ENCODE data around the gene USP17L22. TPM values are rescaled to one million over a fixed set of nuclear protein-coding genes. Genes with fewer than 3 reads are reported as not detected.
"Not testable (repeated sequence)": the region's sequence is repeated elsewhere in the genome, so short reads cannot be mapped to it uniquely, and the experiment has no call there.

The USP17L22 gene, protein sequence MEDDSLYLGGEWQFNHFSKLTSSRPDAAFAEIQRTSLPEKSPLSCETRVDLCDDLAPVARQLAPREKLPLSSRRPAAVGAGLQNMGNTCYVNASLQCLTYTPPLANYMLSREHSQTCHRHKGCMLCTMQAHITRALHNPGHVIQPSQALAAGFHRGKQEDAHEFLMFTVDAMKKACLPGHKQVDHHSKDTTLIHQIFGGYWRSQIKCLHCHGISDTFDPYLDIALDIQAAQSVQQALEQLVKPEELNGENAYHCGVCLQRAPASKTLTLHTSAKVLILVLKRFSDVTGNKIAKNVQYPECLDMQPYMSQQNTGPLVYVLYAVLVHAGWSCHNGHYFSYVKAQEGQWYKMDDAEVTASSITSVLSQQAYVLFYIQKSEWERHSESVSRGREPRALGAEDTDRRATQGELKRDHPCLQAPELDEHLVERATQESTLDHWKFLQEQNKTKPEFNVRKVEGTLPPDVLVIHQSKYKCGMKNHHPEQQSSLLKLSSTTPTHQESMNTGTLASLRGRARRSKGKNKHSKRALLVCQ
- total RNA-seq (2022), result not detected in 2 replicates
- not detected for Bru-seq, nascent RNA
- not detected for BruChase-seq, experiment 1, labeled RNA remaining after a 6-hour chase
- BruChase-seq, experiment 2, labeled RNA remaining after a 2-hour chase, result not detected
- long read RNA-seq, result 0 reads

DNA sequence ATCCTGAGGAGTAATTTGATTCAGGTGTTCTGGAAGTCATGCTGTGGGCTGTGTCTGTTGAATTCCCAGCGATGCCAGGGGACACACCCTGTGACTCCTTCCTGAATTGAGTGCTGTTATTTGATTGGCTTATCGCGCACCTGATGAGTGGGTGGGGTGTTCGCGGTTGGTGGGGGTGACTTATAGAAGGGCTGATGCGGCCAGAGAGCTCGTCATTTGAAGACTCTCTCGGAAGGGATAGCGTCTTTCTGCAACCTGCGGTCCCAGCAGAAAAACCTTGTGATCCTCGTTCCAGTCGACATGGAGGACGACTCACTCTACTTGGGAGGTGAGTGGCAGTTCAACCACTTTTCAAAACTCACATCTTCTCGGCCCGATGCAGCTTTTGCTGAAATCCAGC, at the start of gene USP17L22:
TSS of gene USP17L22 (plus strand) at position 301 of the 400 bp plus-strand sequence. CDS start at position 301, 0 bp downstream.
- H3K4me3 Mint-ChIP-seq (ENCODE audit: low read depth, unreplicated experiment); H3K9me3 Mint-ChIP-seq (ENCODE audit: low read depth, unreplicated experiment); DNase-seq; H3K36me3 Mint-ChIP-seq (ENCODE audit: insufficient read depth, unreplicated experiment); intact Hi-C loops (cut with micrococcal nuclease; ENCODE audit: unreplicated experiment); H3K4me1 Mint-ChIP-seq (ENCODE audit: low read depth, unreplicated experiment); CTCF ChIA-PET; H3K27ac Mint-ChIP-seq (ENCODE audit: unreplicated experiment); H3K27me3 Mint-ChIP-seq (ENCODE audit: unreplicated experiment); BruUV-seq (replicated peaks): not testable (repeated sequence)

DNA sequence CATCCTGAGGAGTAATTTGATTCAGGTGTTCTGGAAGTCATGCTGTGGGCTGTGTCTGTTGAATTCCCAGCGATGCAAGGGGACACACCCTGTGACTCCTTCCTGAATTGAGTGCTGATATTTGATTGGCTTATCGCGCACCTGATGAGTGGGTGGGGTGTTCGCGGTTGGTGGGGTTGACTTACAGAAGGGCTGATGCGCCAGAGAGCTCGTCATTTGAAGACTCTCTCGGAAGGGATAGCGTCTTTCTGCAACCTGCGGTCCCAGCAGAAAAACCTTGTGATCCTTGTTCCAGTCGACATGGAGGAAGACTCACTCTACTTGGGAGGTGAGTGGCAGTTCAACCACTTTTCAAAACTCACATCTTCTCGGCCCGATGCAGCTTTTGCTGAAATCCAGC, 47.6 kb upstream of the USP17L22 start, which contains the start of gene USP17L12:
TSS of gene USP17L12 (plus strand) at position 301 of the 400 bp plus-strand sequence. CDS start at position 301, 0 bp downstream.
- DNase-seq; intact Hi-C loops (cut with micrococcal nuclease; ENCODE audit: unreplicated experiment); H3K27ac Mint-ChIP-seq (ENCODE audit: unreplicated experiment); BruUV-seq (replicated peaks); H3K9me3 Mint-ChIP-seq (ENCODE audit: low read depth, unreplicated experiment); H3K27me3 Mint-ChIP-seq (ENCODE audit: unreplicated experiment); H3K4me3 Mint-ChIP-seq (ENCODE audit: low read depth, unreplicated experiment); H3K36me3 Mint-ChIP-seq (ENCODE audit: insufficient read depth, unreplicated experiment); CTCF ChIA-PET; H3K4me1 Mint-ChIP-seq (ENCODE audit: low read depth, unreplicated experiment): not testable (repeated sequence)

DNA sequence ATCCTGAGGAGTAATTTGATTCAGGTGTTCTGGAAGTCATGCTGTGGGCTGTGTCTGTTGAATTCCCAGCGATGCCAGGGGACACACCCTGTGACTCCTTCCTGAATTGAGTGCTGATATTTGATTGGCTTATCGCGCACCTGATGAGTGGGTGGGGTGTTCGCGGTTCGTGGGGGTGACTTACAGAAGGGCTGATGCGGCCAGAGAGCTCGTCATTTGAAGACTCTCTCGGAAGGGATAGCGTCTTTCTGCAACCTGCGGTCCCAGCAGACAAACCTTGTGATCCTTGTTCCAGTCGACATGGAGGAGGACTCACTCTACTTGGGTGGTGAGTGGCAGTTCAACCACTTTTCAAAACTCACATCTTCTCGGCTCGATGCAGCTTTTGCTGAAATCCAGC, 42.8 kb upstream of the USP17L22 start, which contains the start of gene USP17L13:
TSS of gene USP17L13 (plus strand) at position 301 of the 400 bp plus-strand sequence. CDS start at position 301, 0 bp downstream.
- BruUV-seq (replicated peaks); H3K27ac Mint-ChIP-seq (ENCODE audit: unreplicated experiment); intact Hi-C loops (cut with micrococcal nuclease; ENCODE audit: unreplicated experiment); H3K9me3 Mint-ChIP-seq (ENCODE audit: low read depth, unreplicated experiment); DNase-seq; H3K4me1 Mint-ChIP-seq (ENCODE audit: low read depth, unreplicated experiment); H3K27me3 Mint-ChIP-seq (ENCODE audit: unreplicated experiment); CTCF ChIA-PET; H3K4me3 Mint-ChIP-seq (ENCODE audit: low read depth, unreplicated experiment); H3K36me3 Mint-ChIP-seq (ENCODE audit: insufficient read depth, unreplicated experiment): not testable (repeated sequence)

DNA sequence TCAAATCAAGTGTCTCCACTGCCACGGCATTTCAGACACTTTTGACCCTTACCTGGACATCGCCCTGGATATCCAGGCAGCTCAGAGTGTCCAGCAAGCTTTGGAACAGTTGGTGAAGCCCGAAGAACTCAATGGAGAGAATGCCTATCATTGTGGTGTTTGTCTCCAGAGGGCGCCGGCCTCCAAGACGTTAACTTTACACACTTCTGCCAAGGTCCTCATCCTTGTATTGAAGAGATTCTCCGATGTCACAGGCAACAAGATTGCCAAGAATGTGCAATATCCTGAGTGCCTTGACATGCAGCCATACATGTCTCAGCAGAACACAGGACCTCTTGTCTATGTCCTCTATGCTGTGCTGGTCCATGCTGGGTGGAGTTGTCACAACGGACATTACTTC, 37.2 kb upstream of the USP17L22 start:
- H3K36me3 Mint-ChIP-seq (ENCODE audit: insufficient read depth, unreplicated experiment); DNase-seq; H3K27me3 Mint-ChIP-seq (ENCODE audit: unreplicated experiment); CTCF ChIA-PET; BruUV-seq (replicated peaks); H3K27ac Mint-ChIP-seq (ENCODE audit: unreplicated experiment); H3K4me3 Mint-ChIP-seq (ENCODE audit: low read depth, unreplicated experiment); H3K9me3 Mint-ChIP-seq (ENCODE audit: low read depth, unreplicated experiment); intact Hi-C loops (cut with micrococcal nuclease; ENCODE audit: unreplicated experiment); H3K4me1 Mint-ChIP-seq (ENCODE audit: low read depth, unreplicated experiment): not testable (repeated sequence)

DNA sequence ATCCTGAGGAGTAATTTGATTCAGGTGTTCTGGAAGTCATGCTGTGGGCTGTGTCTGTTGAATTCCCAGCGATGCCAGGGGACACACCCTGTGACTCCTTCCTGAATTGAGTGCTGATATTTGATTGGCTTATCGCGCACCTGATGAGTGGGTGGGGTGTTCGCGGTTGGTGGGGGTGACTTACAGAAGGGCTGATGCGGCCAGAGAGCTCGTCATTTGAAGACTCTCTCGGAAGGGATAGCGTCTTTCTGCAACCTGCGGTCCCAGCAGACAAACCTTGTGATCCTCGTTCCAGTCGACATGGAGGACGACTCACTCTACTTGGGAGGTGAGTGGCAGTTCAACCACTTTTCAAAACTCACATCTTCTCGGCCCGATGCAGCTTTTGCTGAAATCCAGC, 33.3 kb upstream of the USP17L22 start, which contains the start of gene USP17L15:
TSS of gene USP17L15 (plus strand) at position 301 of the 400 bp plus-strand sequence. CDS start at position 301, 0 bp downstream.
- H3K9me3 Mint-ChIP-seq (ENCODE audit: low read depth, unreplicated experiment); BruUV-seq (replicated peaks); H3K36me3 Mint-ChIP-seq (ENCODE audit: insufficient read depth, unreplicated experiment); H3K4me3 Mint-ChIP-seq (ENCODE audit: low read depth, unreplicated experiment); intact Hi-C loops (cut with micrococcal nuclease; ENCODE audit: unreplicated experiment); H3K4me1 Mint-ChIP-seq (ENCODE audit: low read depth, unreplicated experiment); CTCF ChIA-PET; DNase-seq; H3K27me3 Mint-ChIP-seq (ENCODE audit: unreplicated experiment); H3K27ac Mint-ChIP-seq (ENCODE audit: unreplicated experiment): not testable (repeated sequence)

DNA sequence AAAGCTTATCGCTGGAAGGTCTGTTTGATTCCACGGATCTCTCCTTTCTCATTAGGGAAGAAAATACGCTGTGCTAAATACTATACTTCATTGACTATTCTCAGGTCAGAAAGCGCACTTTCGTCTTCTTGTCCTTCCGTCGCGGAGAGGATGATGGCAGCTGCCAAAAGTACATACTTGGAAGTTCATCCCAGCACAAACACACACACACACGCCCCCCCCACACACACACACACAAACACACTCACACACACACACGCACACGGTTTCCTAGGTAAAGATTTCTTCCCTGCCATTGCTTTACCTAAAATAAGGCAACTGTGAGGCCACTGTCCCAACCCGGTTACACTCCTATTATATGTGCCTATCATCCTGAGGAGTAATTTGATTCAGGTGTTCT, 29.0 kb upstream of the USP17L22 start:
- H3K27me3 Mint-ChIP-seq (ENCODE audit: unreplicated experiment); H3K36me3 Mint-ChIP-seq (ENCODE audit: insufficient read depth, unreplicated experiment); H3K4me1 Mint-ChIP-seq (ENCODE audit: low read depth, unreplicated experiment); H3K4me3 Mint-ChIP-seq (ENCODE audit: low read depth, unreplicated experiment); BruUV-seq (replicated peaks); DNase-seq; H3K27ac Mint-ChIP-seq (ENCODE audit: unreplicated experiment); H3K9me3 Mint-ChIP-seq (ENCODE audit: low read depth, unreplicated experiment); intact Hi-C loops (cut with micrococcal nuclease; ENCODE audit: unreplicated experiment); CTCF ChIA-PET: not testable (repeated sequence)

DNA sequence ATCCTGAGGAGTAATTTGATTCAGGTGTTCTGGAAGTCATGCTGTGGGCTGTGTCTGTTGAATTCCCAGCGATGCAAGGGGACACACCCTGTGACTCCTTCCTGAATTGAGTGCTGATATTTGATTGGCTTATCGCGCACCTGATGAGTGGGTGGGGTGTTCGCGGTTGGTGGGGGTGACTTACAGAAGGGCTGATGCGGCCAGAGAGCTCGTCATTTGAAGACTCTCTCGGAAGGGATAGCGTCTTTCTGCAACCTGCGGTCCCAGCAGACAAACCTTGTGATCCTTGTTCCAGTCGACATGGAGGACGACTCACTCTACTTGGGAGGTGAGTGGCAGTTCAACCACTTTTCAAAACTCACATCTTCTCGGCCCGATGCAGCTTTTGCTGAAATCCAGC, 23.8 kb upstream of the USP17L22 start, which contains the start of gene USP17L17:
TSS of gene USP17L17 (plus strand) at position 301 of the 400 bp plus-strand sequence. CDS start at position 301, 0 bp downstream.
- DNase-seq; intact Hi-C loops (cut with micrococcal nuclease; ENCODE audit: unreplicated experiment); H3K27me3 Mint-ChIP-seq (ENCODE audit: unreplicated experiment); H3K36me3 Mint-ChIP-seq (ENCODE audit: insufficient read depth, unreplicated experiment); H3K4me1 Mint-ChIP-seq (ENCODE audit: low read depth, unreplicated experiment); BruUV-seq (replicated peaks); H3K27ac Mint-ChIP-seq (ENCODE audit: unreplicated experiment); H3K4me3 Mint-ChIP-seq (ENCODE audit: low read depth, unreplicated experiment); H3K9me3 Mint-ChIP-seq (ENCODE audit: low read depth, unreplicated experiment); CTCF ChIA-PET: not testable (repeated sequence)

DNA sequence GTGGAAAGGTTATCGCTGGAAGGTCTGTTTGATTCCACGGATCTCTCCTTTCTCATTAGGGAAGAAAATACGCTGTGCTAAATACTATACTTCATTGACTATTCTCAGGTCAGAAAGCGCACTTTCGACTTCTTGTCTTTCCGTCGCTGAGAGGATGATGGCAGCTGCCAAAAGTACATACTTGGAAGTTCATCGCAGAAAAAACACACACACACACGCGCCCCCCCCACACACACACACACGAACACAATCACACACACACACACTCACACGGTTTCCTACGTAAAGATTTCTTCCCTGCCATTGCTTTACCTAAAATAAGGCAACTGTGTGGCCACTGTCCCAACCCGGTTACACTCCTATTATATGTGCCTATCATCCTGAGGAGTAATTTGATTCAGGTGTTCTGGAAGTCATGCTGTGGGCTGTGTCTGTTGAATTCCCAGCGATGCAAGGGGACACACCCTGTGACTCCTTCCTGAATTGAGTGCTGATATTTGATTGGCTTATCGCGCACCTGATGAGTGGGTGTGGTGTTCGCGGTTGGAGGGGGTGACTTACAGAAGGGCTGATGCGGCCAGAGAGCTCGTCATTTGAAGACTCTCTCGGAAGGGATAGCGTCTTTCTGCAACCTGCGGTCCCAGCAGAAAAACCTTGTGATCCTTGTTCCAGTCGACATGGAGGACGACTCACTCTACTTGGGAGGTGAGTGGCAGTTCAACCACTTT, 19.3 kb upstream of the USP17L22 start, which contains the start of gene USP17L18:
TSS of gene USP17L18 (plus strand) at position 678 of the 728 bp plus-strand sequence. CDS start at position 678, 0 bp downstream.
- H3K27me3 Mint-ChIP-seq (ENCODE audit: unreplicated experiment); H3K36me3 Mint-ChIP-seq (ENCODE audit: insufficient read depth, unreplicated experiment); DNase-seq; H3K9me3 Mint-ChIP-seq (ENCODE audit: low read depth, unreplicated experiment); BruUV-seq (replicated peaks); H3K4me3 Mint-ChIP-seq (ENCODE audit: low read depth, unreplicated experiment); intact Hi-C loops (cut with micrococcal nuclease; ENCODE audit: unreplicated experiment); H3K27ac Mint-ChIP-seq (ENCODE audit: unreplicated experiment); H3K4me1 Mint-ChIP-seq (ENCODE audit: low read depth, unreplicated experiment); CTCF ChIA-PET: not testable (repeated sequence)

DNA sequence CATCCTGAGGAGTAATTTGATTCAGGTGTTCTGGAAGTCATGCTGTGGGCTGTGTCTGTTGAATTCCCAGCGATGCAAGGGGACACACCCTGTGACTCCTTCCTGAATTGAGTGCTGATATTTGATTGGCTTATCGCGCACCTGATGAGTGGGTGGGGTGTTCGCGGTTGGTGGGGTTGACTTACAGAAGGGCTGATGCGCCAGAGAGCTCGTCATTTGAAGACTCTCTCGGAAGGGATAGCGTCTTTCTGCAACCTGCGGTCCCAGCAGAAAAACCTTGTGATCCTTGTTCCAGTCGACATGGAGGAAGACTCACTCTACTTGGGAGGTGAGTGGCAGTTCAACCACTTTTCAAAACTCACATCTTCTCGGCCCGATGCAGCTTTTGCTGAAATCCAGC, 14.3 kb upstream of the USP17L22 start, which contains the start of gene USP17L19:
TSS of gene USP17L19 (plus strand) at position 301 of the 400 bp plus-strand sequence. CDS start at position 301, 0 bp downstream.
- H3K4me1 Mint-ChIP-seq (ENCODE audit: low read depth, unreplicated experiment); H3K27ac Mint-ChIP-seq (ENCODE audit: unreplicated experiment); DNase-seq; H3K36me3 Mint-ChIP-seq (ENCODE audit: insufficient read depth, unreplicated experiment); BruUV-seq (replicated peaks); CTCF ChIA-PET; H3K4me3 Mint-ChIP-seq (ENCODE audit: low read depth, unreplicated experiment); intact Hi-C loops (cut with micrococcal nuclease; ENCODE audit: unreplicated experiment); H3K9me3 Mint-ChIP-seq (ENCODE audit: low read depth, unreplicated experiment); H3K27me3 Mint-ChIP-seq (ENCODE audit: unreplicated experiment): not testable (repeated sequence)

All from Calu3 (cell line).